Natural killer cell (primary cell): ENCODE data around the gene SPSB2. TPM values are rescaled to one million over a fixed set of nuclear protein-coding genes. Genes with fewer than 3 reads are reported as not detected.
"Not testable (repeated sequence)": the region's sequence is repeated elsewhere in the genome, so short reads cannot be mapped to it uniquely, and the experiment has no call there.

ENCODE experiments used
- ATAC-seq, 3 donors: fragments of 150-1000 bp in 2 of 3; fragments of 200-7000 bp in 1 of 3; cut with Tn5 transposase; 1 replicate in 1 of 3; 2 replicates in 2 of 3; pipeline ENCODE4 v1.10.0; 2021; ENCODE audit warnings: mild to moderate bottlenecking in 2 of 3, moderate library complexity in 2 of 3
- DNase-seq, 2 donors: peaks; one replicate each; pipeline versions ENCODE4 v3.0.0 to v3.0.0-alpha.2; 2013 to 2021; ENCODE audit warnings: mixed read lengths in 1 of 2
- H3K27ac ChIP-seq: one replicate; pipeline ENCODE4 v1.5.1; 2013; ENCODE audit warnings: mild to moderate bottlenecking, low read length
- H3K27me3 ChIP-seq: one replicate; pipeline ENCODE4 v1.6.1; 2013; ENCODE audit warnings: low read length; ENCODE audit not compliant: control insufficient read depth, insufficient read depth
- H3K36me3 ChIP-seq: one replicate; pipeline ENCODE4 v1.6.1; 2013; ENCODE audit warnings: low read length; ENCODE audit not compliant: control insufficient read depth, insufficient read depth
- H3K4me1 ChIP-seq: one replicate; pipeline ENCODE4 v1.6.1; 2013; ENCODE audit warnings: low read length; ENCODE audit not compliant: control insufficient read depth, insufficient read depth
- H3K4me3 ChIP-seq: one replicate; pipeline ENCODE4 v1.5.1; 2013; ENCODE audit warnings: low read length
- H3K9me3 ChIP-seq: one replicate; pipeline ENCODE4 v1.6.1; 2013; ENCODE audit warnings: low read length; ENCODE audit not compliant: control insufficient read depth, insufficient read depth
- H3K27ac Mint-ChIP-seq, 2 donors: one replicate each; pipeline ENCODE4 v1.8.0; 2022; ENCODE audit warnings: mild to moderate bottlenecking in 2 of 2, mixed read lengths in 2 of 2, moderate library complexity in 1 of 2
- H3K27me3 Mint-ChIP-seq, 2 donors: one replicate each; pipeline ENCODE4 v1.8.0; 2022; ENCODE audit warnings: low read depth in 2 of 2, mixed read lengths in 2 of 2
- H3K36me3 Mint-ChIP-seq: one replicate; pipeline ENCODE4 v1.8.0; 2022; ENCODE audit warnings: mixed read lengths
- H3K4me1 Mint-ChIP-seq, 2 donors: one replicate each; pipeline ENCODE4 v1.8.0; 2022; ENCODE audit warnings: mixed read lengths in 2 of 2
- H3K4me3 Mint-ChIP-seq: one replicate; pipeline ENCODE4 v1.8.0; 2022; ENCODE audit warnings: mild to moderate bottlenecking, moderate library complexity, mixed read lengths
- H3K9me3 Mint-ChIP-seq, 2 donors: one replicate each; pipeline ENCODE4 v1.8.0; 2022; ENCODE audit warnings: mixed read lengths in 2 of 2
- CTCF ChIP-seq: fragments of 200-600 bp; IDR thresholded peaks from one replicate; pipeline ENCODE4 v1.8.0; 2022; ENCODE audit warnings: antibody characterized with exemption
- WGBS: methylation state at CpG from one replicate; pipeline ENCODE4 v1.1.7; 2013; ENCODE audit warnings: missing lambda C conversion rate; ENCODE audit not compliant: insufficient coverage; 5-methylcytosine and 5-hydroxymethylcytosine counted together
- intact Hi-C: fragments of 100-400 bp; cut with micrococcal nuclease; formaldehyde crosslinking; loops from one replicate; pipeline ENCODE4 v1.14.2; 2022
- total RNA-seq, 4 donors: library from RNA; stranded (reverse); fragments of 120-200 nt in 1 of 4; gene quantifications; one replicate each; pipeline versions ENCODE4 v1.2.3 to v1.2.4, GENCODE V29; 2013 to 2022

The SPSB2 gene
- total RNA-seq, 3 donors from 2014 or later (not counting 1 experiment from before 2014, with no cell fraction given): 8.1 to 19.1 (median 8.4) TPM

- DNase-seq (no peak), ATAC-seq (peak in 1 of 3 donors; percentile 1)
- no peaks in the 10 kb centered on the region for H3K27me3 ChIP-seq
- H3K27ac ChIP-seq: peak overlapping the region; percentile 71
- H3K9me3 ChIP-seq: no peaks in the 10 kb centered on the region
- Mint-ChIP-seq H3K27me3 (no peaks in the 10 kb centered on the region), H3K4me1 (peaks cover 29 to 40% of the 10 kb centered on the region in 2 donors), H3K9me3 (no peaks in the 10 kb centered on the region), H3K36me3 (no peaks in the 10 kb centered on the region), H3K27ac (peak overlapping the region; percentile 74 to 84), H3K4me3 (peak overlapping the region; percentile 95)
- TF ChIP-seq CTCF: no peak
- peaks cover 35% of the 10 kb centered on the region for H3K36me3 ChIP-seq
- WGBS: 4% methylated on average over 33 of the region's 33 CpGs
- peaks cover 42% of the 10 kb centered on the region for H3K4me1 ChIP-seq
- H3K4me3 ChIP-seq: peak overlapping the region; percentile 48
- intact Hi-C loops: no loop called here
Observed at GRCh38 chr12:6866920-6867412, 6.1 kb downstream of the SPSB2 start.

- Mint-ChIP-seq H3K4me1 (peaks cover 26 to 34% of the 10 kb centered on the region in 2 donors), H3K4me3 (peak overlapping the region; percentile 95), H3K27me3 (no peaks in the 10 kb centered on the region), H3K27ac (peak overlapping the region; percentile 74 to 84), H3K36me3 (peaks cover under 1% of the 10 kb centered on the region), H3K9me3 (no peaks in the 10 kb centered on the region)
- Histone ChIP-seq H3K4me1 (peaks cover 36% of the 10 kb centered on the region), H3K36me3 (peaks cover 37% of the 10 kb centered on the region), H3K9me3 (no peaks in the 10 kb centered on the region), H3K27me3 (no peaks in the 10 kb centered on the region), H3K4me3 (peak overlapping the region; percentile 48), H3K27ac (peak overlapping the region; percentile 71)
- WGBS: 95% methylated on average over 13 of the region's 19 CpGs
- ATAC-seq (no peak), DNase-seq (peak in 1 of 2 donors; percentile 30)
- TF ChIP-seq CTCF: no peak
- intact Hi-C loops: no loop called here
Observed at GRCh38 chr12:6866163-6866919, 6.8 kb downstream of the SPSB2 start.

- H3K27ac ChIP-seq, ATAC-seq, H3K36me3 Mint-ChIP-seq, intact Hi-C loops, H3K27me3 ChIP-seq, DNase-seq, H3K4me3 ChIP-seq, H3K9me3 Mint-ChIP-seq, H3K9me3 ChIP-seq, H3K27me3 Mint-ChIP-seq: not testable (repeated sequence)
- Histone ChIP-seq H3K36me3 (peaks cover 39% of the 10 kb centered on the region), H3K4me1 (peaks cover 30% of the 10 kb centered on the region)
- 97% methylated on average over 5 of the region's 5 CpGs for WGBS
- H3K4me1 Mint-ChIP-seq: peaks cover 19 to 23% of the 10 kb centered on the region in 2 donors
- H3K27ac Mint-ChIP-seq: peak overlapping the region in 1 of 2 donors; percentile 63
- peak overlapping the region; percentile 9 for H3K4me3 Mint-ChIP-seq
Observed at GRCh38 chr12:6865307-6865706, 7.8 kb downstream of the SPSB2 start.

GRCh38 chr12:6863586-6864321 is 9.3 kb downstream of the SPSB2 start:
- ATAC-seq: no peak
- H3K9me3 Mint-ChIP-seq: no peaks in the 10 kb centered on the region
- H3K27ac ChIP-seq: no peak overlapping the region
- H3K36me3 ChIP-seq: peaks cover 44% of the 10 kb centered on the region
- no peak overlapping the region for H3K4me3 Mint-ChIP-seq
- DNase-seq: no peak
- H3K27me3 Mint-ChIP-seq: no peaks in the 10 kb centered on the region
- intact Hi-C loops: no loop called here
- TF ChIP-seq CTCF: no peak
- peaks cover 6% of the 10 kb centered on the region for H3K36me3 Mint-ChIP-seq
- H3K9me3 ChIP-seq: no peaks in the 10 kb centered on the region
- peaks cover 6 to 12% of the 10 kb centered on the region in 2 donors for H3K4me1 Mint-ChIP-seq
- 97% methylated on average over 13 of the region's 16 CpGs for WGBS
- H3K4me1 ChIP-seq: peaks cover 16% of the 10 kb centered on the region
- H3K27ac Mint-ChIP-seq: no peak overlapping the region
- no peaks in the 10 kb centered on the region for H3K27me3 ChIP-seq
- H3K4me3 ChIP-seq: no peak overlapping the region
